ENCODE measurements around the gene PTGES2.

The PTGES2 gene

GRCh38 chr9:128153060-128153946 is 25.8 kb upstream of the PTGES2 start:
- DNase-seq, result no peak

GRCh38 chr9:128152133-128153059 is 24.9 kb upstream of the PTGES2 start:
- no peak for DNase-seq

DNA sequence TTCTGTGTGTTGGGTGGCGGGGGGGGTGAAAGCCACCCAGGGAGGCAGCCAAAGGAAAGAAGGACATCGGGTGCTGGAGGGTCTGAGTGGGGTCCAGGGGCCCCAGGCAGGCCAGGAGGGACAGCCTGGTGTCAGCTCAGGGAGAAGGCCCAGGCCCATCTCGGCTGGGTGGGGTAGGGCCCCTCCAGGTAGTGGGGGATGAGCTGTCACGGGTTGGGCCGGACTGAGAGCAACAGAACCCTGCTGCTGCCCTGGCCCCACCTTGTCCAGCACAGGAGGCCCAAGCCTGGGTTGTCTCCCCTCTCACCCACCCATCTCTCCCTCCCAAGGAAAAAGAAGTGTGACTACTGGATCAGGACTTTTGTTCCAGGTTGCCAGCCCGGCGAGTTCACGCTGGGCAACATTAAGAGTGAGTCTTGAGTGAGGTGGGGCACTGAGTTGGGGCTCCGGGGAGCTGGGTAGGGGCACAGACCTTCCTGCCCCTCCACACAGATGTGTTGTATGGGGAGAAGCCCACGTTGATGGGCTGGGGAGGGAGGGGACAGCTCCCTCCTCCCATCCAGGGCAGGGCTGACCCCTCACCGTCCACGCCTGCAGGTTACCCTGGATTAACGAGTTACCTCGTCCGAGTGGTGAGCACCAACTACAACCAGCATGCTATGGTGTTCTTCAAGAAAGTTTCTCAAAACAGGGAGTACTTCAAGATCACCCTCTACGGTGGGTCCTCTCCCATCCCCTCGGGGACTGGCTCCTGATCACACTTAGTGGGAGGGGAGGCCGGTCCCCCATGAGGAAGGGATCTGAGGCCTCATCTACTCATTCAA is 24.0 kb upstream of the PTGES2 start:
- no peak for DNase-seq

DNA sequence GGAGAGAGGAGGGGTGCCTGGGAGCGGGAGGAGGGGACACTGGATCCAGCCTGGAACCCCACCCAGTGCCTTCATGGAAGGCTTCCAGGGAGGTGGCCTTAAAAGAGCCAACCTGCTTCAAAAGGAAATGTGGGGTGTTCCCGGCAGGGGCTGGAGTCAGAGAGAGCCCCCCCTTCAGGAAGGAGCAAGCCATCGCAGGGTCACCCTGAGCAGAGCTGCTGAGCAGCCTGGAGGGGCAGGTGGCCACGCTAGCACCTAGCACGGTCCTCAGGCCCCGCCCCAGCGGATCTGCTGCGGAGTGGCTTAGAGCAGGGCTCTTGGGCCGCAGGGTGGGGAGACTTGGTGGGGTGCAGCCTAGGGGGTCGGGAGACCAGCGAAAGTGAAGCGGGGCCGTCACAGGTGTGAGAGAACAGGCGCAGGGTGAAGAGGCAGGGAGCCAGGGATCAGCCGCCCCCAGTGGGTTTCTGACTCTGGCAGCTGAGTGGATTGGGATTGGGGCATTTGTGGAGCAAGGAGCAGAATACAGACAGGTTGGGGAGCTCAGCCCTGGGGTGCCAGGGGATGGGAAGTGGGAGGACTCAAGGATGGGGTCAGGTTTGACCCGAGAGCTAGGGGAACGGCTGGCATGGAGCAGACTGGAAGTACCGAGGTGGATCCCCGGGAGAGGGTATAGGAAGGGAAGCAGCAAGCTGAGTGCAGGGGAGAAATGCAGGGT is 23.2 kb upstream of the PTGES2 start:
- no peak for DNase-seq

DNA sequence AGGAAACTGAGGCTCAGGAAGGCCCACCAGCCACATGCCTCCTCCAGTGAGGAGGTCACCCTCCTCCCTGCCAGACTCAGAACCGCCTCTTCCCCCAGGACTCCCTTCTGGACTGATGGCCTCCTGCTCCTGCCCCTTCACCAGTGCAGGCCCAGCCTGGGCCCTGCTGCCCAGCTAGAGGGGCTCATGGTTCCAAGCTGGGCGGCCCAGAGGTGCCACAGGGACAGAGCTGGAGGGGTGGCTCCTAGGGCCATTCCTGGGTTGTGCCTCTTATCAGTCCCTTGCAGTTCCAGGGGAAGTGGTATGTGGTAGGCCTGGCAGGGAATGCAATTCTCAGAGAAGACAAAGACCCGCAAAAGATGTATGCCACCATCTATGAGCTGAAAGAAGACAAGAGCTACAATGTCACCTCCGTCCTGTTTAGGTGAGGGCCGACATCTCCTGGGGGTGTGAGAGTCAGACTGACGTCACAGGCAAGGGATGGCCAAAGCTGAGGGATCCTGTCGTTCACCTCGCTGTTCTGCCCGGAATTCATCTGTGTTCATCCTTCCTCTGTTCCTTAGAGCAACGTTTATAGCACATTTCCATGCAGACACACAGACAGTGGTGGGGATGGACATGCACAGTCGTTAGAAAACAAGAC is 22.5 kb upstream of the PTGES2 start:
- DNase-seq, result no peak

DNA sequence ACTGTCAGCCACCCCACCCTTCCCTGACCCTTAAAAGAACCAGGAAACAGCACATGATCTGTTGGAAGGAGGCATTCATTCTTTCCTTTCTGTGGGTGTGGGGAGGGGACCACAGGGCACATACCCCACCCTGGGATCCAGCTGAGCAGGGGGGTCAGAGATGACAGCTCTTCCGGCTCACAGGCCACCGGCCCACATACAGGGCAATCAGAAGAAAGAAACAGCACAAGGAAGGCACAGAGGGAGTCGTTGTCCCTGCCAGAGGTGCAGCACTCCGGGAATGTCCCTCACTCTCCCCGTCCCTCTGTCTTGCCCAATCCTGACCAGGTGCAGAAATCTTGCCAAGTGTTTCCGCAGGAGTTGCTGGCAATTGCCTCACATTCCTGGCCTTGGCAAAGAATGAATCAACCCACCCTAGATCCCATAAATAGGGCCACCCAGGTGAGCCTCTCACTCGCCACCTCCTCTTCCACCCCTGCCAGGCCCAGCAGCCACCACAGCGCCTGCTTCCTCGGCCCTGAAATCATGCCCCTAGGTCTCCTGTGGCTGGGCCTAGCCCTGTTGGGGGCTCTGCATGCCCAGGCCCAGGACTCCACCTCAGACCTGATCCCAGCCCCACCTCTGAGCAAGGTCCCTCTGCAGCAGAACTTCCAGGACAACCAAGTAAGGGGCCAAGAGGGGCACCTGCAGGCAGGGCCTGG is 21.6 kb upstream of the PTGES2 start, which contains the start of gene LCN2:
TSS of gene LCN2 (plus strand) at position 453 of the 701 bp plus-strand sequence. CDS start at position 526, 73 bp downstream.
- DNase-seq, result no peak

DNA sequence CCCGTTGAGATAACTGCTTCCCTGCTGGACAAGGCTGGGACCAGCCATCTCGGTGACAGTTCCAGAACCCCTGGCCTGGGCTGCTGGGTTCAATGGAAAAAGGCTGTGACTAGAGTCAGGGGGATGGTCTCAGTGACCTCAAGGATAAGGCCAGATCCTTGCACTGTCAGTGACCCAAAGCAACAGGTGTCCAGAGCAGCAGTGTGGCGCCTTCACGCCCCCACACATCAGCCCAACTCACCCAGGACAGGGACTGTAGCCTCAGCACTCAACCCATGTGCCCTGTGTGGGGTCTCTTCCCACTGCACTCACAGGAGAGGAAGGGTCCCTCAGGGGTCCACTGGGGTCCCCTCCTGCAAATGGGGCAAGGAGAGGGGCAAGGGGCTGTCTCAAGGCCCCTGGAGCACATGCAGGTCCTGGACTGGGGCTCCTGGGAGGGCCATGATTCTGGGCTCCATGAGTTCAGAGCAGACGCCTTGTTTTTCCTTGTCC is 21.0 kb upstream of the PTGES2 start:
- DNase-seq, result no peak

DNA sequence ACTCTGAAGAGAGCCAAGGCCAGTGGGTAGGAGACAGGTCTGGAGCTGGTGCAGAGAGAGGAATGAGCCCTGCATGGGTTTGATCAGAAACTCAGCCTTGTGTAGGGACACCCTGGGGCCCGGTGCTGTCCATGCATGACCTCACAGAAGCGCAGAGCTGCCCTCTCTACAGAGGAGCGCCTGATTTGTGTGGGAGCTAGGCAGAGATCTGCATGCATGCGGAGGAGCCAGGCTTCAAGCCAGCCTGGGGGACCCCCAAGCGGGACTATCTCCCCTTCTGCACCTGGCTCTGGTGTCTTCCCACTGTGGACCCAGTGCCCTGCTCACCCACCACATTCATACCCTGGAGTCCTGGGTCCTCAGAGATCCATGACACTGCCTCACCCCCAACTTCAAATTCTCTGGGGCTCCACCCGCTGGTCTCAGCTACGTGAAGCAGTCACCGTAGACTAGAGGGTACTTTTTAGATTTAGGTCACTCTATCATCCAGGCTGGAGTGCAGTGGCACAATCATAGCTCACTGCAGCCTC is 19.1 kb upstream of the PTGES2 start:
- no peak for DNase-seq

GRCh38 chr9:128145951-128146351 is 18.4 kb upstream of the PTGES2 start:
- no peak for DNase-seq

GRCh38 chr9:128145536-128145935 is 18.0 kb upstream of the PTGES2 start:
- no peak for DNase-seq

- no peak for DNase-seq
These were observed 17.0 kb upstream of the PTGES2 start for GRCh38 chr9:128144239-128145181.

DNA sequence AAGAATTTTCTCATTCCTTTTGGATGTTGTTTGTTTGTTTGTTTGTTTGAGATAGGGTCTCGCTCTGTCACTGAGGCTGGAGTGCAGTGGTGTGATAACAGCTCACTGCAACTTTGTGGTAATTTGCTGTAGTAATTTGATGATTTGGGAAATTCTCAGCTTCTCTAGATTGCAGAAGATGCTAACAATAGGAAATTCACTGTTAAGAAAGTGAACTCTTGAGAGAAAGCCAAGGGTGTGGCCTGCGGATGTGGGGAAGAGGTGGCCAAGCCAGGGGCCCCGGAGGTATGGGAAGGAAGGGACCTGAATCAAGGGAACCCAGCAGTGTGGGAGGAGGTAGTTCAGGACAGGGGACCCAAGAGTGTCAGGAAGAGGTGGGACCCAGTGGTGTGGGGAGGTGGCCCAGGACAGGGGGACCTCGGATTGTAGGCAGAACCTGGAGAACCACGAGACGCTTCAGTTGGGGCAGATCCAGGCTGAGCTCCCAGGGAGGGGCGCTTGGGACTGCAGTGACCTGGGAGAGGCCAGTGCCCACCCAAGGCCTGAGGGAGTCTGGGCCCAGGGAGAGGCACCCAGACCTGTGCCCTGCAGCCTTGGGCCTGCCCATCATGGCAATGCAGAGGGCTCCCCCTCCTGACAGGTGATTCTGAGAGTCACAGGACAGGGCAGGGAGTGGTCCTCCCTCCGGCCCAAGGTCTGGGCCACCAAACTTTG is 16.2 kb upstream of the PTGES2 start:
- no peak for DNase-seq

DNA sequence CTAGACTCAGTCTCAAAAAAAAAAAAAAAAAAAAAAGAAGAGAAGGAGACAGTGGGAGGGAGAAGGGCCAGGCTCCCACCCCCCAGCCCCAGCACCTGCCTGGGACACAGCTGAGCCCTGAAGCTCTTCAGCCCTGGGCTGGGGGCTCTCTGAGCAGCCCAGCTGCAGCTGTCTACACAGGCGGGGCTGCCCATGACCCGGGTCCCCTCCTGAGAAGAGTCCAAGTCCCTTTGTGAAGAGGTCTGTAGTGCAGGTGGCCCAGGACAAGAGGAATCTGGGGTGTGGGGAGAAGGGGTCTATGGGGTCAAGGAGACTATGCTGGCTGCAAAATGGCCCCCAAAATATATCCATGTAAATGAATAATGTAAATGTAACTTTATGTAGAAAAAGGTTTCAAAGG is 15.1 kb upstream of the PTGES2 start:
- no peak for DNase-seq

GRCh38 chr9:128142061-128142460 is 14.5 kb upstream of the PTGES2 start:
- no peak for DNase-seq

DNA sequence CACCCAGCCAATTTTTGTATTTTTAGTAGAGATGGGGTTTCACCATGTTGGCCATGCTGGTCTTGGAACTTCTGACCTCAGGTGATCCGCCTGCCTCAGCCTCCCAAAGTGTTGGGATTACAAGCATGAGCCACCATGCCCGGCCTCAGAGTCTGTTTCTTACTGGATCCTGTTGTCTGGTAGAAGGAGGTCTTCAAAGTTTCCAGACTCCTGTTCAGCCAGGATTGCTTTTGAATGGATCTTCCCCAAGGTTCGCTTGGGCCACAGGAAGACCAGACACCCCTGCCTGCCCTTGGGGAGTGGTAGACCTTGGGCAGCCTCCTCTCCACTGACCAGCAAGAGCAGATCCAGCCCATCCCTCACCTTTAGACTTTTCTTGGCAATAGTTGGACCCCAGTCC is 14.1 kb upstream of the PTGES2 start:
- DNase-seq, result no peak

DNA sequence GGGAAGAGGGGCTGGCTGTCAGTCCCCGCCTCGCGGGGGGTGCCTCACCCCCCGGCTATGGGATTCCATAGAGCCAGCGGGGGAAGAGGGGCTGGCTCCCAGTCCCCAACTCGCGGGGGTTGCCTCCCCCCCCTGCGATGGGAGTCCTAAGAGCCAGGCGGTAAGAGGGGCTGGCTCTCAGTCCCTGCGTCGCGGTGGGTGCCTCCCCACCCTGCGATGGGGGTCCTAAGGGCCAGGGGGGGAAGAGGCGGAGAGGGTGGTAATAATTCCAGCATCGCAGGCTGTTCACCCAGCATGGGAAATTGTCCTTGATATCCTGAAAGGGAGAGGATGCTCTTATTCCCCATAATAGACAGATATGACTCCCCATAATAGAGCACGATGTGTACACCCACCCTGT is 12.1 kb upstream of the PTGES2 start:
- DNase-seq, result no peak

DNA sequence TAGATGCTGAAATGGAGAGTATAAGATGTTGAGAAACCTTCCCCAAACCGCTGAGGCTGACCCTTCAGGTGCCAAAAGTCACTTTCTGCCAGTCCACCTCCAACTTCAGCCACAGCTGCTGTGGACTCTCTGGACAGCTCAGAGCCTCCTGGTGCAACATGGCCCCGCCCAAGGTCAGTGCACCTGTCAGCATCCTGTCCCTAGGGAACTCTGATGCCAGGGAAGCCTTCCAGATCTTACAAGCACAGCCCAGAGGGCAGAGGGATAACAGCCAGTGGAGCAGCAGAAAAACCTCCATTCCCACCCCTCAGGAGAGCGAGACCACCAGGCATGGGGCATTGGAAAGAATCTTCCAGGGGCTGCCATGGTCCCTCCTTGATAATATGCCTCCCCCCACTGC is 10.5 kb upstream of the PTGES2 start:
- DNase-seq, result no peak
